Keratinocyte (primary cell): ENCODE measurements around the gene PIM3. TPM values are rescaled to one million over a fixed set of nuclear protein-coding genes. Genes with fewer than 3 reads are reported as not detected.

Source experiments
- DNase-seq: peaks from one replicate; pipeline ENCODE4 v3.0.0-alpha.2; 2011; ENCODE audit warnings: low read depth, missing footprints, low spot score
- FAIRE-seq: peaks from 2 replicates; lab custom pipeline; 2011; peaks lifted over from hg19 to GRCh38; lab: Jason Lieb, UNC
- H2AFZ ChIP-seq: 2 replicates; pipeline ENCODE4 v1.6.0; 2012; ENCODE audit warnings: low read length, control low read depth, inconsistent platforms; ENCODE audit not compliant: control insufficient read depth
- H3K27ac ChIP-seq: 2 replicates; pipeline ENCODE4 v1.5.1; 2011; ENCODE audit warnings: low read length; ENCODE audit not compliant: control insufficient read depth, insufficient read depth
- H3K27me3 ChIP-seq: 3 replicates; pipeline ENCODE4 v1.6.0; 2011; ENCODE audit warnings: low read length; ENCODE audit not compliant: control insufficient read depth, insufficient read depth; ENCODE audit errors: extremely low read depth
- H3K36me3 ChIP-seq, 2 experiments: 2 replicates in 1 of 2; 3 replicates in 1 of 2; pipeline ENCODE4 v1.5.1; 2011; ENCODE audit warnings: low read length in 2 of 2, mild to moderate bottlenecking in 1 of 2; ENCODE audit not compliant: control insufficient read depth in 2 of 2, insufficient read depth in 2 of 2; ENCODE audit errors: extremely low read depth in 1 of 2
- H3K4me1 ChIP-seq: 3 replicates; pipeline ENCODE4 v1.5.1; 2011; ENCODE audit warnings: low read length; ENCODE audit not compliant: control insufficient read depth, insufficient read depth; ENCODE audit errors: extremely low read depth
- H3K4me2 ChIP-seq: 3 replicates; pipeline ENCODE4 v1.6.0; 2011; ENCODE audit warnings: low read depth, low read length; ENCODE audit not compliant: control insufficient read depth, insufficient read depth; ENCODE audit errors: extremely low read depth
- H3K4me3 ChIP-seq, 3 experiments: fragments of 200-600 bp in 1 of 3; sonication (generic) in 1 of 3; 2 replicates in 2 of 3; 3 replicates in 1 of 3; pipeline ENCODE4 v1.5.1; 2011 to 2016; ENCODE audit warnings: low read length in 3 of 3, mild to moderate bottlenecking in 3 of 3, control low read depth in 2 of 3, inconsistent platforms in 1 of 3, low read depth in 1 of 3, mixed read lengths in 1 of 3, mixed run types in 1 of 3, moderate library complexity in 1 of 3; ENCODE audit not compliant: control insufficient read depth in 2 of 3, insufficient read depth in 2 of 3; ENCODE audit errors: extremely low read depth in 1 of 3
- H3K79me2 ChIP-seq: 2 replicates; pipeline ENCODE4 v1.6.0; 2012; ENCODE audit warnings: low read length; ENCODE audit not compliant: control insufficient read depth, insufficient read depth
- H3K9ac ChIP-seq: 3 replicates; pipeline ENCODE4 v1.6.0; 2011; ENCODE audit warnings: low read length; ENCODE audit not compliant: control insufficient read depth, insufficient read depth; ENCODE audit errors: extremely low read depth
- H3K9me1 ChIP-seq: 3 replicates; pipeline ENCODE4 v1.6.0; 2011; ENCODE audit warnings: low read length; ENCODE audit not compliant: control insufficient read depth, insufficient read depth; ENCODE audit errors: extremely low read depth
- H3K9me3 ChIP-seq: 2 replicates; pipeline ENCODE4 v1.5.1; 2012; ENCODE audit warnings: low read depth, low read length; ENCODE audit not compliant: control insufficient read depth
- H4K20me1 ChIP-seq: 3 replicates; pipeline ENCODE4 v1.6.0; 2011; ENCODE audit warnings: low read length; ENCODE audit not compliant: control insufficient read depth, insufficient read depth; ENCODE audit errors: extremely low read depth
- EZH2 ChIP-seq: IDR thresholded peaks from one replicate; pipeline ENCODE4 v1.6.1; 2012; ENCODE audit warnings: inconsistent platforms, mild to moderate bottlenecking, low read length, moderate library complexity
- dilution Hi-C: fragments of 300-500 bp; cut with MboI; formaldehyde crosslinking; loops from one replicate; pipeline ENCODE4 v1.7.0; 2020; ENCODE audit warnings: low sequenced_read_pairs; ENCODE audit not compliant: extremely low pct_ligation_motif_present
- polyA plus RNA-seq, 5 experiments: library from polyadenylated mRNA; depleted of rRNA in 3 of 5; stranded (reverse) in 3 of 5; stranded (forward) in 1 of 5; unstranded in 1 of 5; fragments of >200 nt; gene quantifications; 1 replicate in 1 of 5; 2 replicates in 3 of 5; 3 replicates in 1 of 5; pipeline versions ENCODE4 v1.2.1 to v1.2.3, GENCODE V29; 2011 to 2012; ENCODE audit warnings: missing spikeins in 2 of 5, low read depth in 1 of 5, low replicate concordance in 1 of 5
- TF ChIP-seq, protein P1 (sequence below), 3 experiments: IDR thresholded peaks in 1 of 3; conservative IDR thresholded peaks in 1 of 3; optimal IDR thresholded peaks in 1 of 3; 2 replicates in 2 of 3; 3 replicates in 1 of 3; pipeline versions ENCODE3 to v1.5.1; 2011; ENCODE audit warnings: low read length in 3 of 3, mild to moderate bottlenecking in 3 of 3, moderate library complexity in 2 of 3, control low read depth in 1 of 3, inconsistent platforms in 1 of 3; ENCODE audit not compliant: insufficient read depth in 2 of 3; ENCODE audit errors: extremely low read depth in 1 of 3

PIM3 gene
- polyA plus RNA-seq, 1 donor (not counting 4 experiments of a cell fraction or from before 2014, with no cell fraction given): 3.4 TPM

- dilution Hi-C loops: no loop called here
- H3K9me1 ChIP-seq: no peaks in the 10 kb centered on the region
- no peaks in the 10 kb centered on the region for H3K27me3 ChIP-seq
- no peaks in the 10 kb centered on the region for H4K20me1 ChIP-seq
- no peak for DNase-seq
- TF ChIP-seq, protein P1, sequence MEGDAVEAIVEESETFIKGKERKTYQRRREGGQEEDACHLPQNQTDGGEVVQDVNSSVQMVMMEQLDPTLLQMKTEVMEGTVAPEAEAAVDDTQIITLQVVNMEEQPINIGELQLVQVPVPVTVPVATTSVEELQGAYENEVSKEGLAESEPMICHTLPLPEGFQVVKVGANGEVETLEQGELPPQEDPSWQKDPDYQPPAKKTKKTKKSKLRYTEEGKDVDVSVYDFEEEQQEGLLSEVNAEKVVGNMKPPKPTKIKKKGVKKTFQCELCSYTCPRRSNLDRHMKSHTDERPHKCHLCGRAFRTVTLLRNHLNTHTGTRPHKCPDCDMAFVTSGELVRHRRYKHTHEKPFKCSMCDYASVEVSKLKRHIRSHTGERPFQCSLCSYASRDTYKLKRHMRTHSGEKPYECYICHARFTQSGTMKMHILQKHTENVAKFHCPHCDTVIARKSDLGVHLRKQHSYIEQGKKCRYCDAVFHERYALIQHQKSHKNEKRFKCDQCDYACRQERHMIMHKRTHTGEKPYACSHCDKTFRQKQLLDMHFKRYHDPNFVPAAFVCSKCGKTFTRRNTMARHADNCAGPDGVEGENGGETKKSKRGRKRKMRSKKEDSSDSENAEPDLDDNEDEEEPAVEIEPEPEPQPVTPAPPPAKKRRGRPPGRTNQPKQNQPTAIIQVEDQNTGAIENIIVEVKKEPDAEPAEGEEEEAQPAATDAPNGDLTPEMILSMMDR (optimal IDR thresholded peaks at IDR 0.05 in 1 of 3, IDR thresholded peaks at IDR 0.05 in 1 of 3, conservative IDR thresholded peaks at IDR 0.05 in 1 of 3; ENCODE audit: extremely low read depth in 1 of 3, insufficient read depth in 2 of 3, low read length in 3 of 3): no peak
- TF ChIP-seq EZH2: no peak
- no peak overlapping the region for H2AFZ ChIP-seq
- no peak overlapping the region for H3K27ac ChIP-seq
- FAIRE-seq: no peak
- no peaks in the 10 kb centered on the region for H3K9me3 ChIP-seq
- H3K4me3 ChIP-seq: no peak overlapping the region
- peaks cover 2% of the 10 kb centered on the region for H3K4me1 ChIP-seq
- H3K36me3 ChIP-seq: peaks cover 13 to 27% of the 10 kb centered on the region in 2 experiments
- H3K79me2 ChIP-seq: peaks cover 1% of the 10 kb centered on the region
- H3K4me2 ChIP-seq: no peak overlapping the region
- no peak overlapping the region for H3K9ac ChIP-seq
Observed at GRCh38 chr22:49924113-49924833, 36.3 kb upstream of the PIM3 start.

DNA sequence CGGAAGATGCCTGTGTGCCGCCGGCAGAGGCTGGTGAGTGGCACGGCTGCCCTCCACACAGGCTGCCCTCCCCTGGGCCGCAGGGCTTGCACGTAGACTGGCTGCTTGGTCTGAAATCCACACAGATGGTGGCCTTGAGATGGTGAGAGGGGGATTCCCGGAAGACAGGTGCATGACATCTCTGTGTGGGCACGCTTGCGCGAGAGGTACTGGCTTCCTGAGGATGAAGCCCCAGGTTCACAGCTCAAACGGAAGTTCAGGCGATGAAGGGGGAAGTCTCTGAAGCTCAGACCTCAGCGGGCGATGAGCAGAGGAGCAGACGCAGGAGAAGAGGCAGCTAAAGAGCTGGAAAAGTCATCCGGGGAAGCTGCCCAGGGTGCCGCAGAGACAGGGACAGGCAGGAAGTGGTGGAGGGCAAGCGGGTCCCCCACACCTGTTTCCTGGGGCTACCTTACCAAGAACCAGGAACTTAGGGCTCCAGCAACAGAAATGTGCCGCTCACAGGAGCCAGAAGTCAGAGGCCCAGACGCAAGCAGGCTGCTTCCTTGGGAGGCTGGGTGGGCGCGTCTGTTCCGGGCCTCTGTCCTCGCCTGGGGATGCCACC lies 34.9 kb upstream of the PIM3 start:
- Histone ChIP-seq H3K4me1 (peaks cover 2% of the 10 kb centered on the region), H3K4me3 (no peak overlapping the region), H3K79me2 (no peaks in the 10 kb centered on the region), H3K9me3 (no peaks in the 10 kb centered on the region), H3K36me3 (peaks cover 9 to 23% of the 10 kb centered on the region in 2 experiments), H3K27ac (no peak overlapping the region), H2AFZ (no peak overlapping the region), H3K4me2 (no peak overlapping the region), H3K9ac (no peak overlapping the region), H3K27me3 (peaks cover 8% of the 10 kb centered on the region), H3K9me1 (no peaks in the 10 kb centered on the region), H4K20me1 (no peaks in the 10 kb centered on the region)
- DNase-seq: no peak
- no peak for TF ChIP-seq EZH2
- TF ChIP-seq, protein P1 (optimal IDR thresholded peaks at IDR 0.05 in 1 of 3, IDR thresholded peaks at IDR 0.05 in 1 of 3, conservative IDR thresholded peaks at IDR 0.05 in 1 of 3; ENCODE audit: extremely low read depth in 1 of 3, insufficient read depth in 2 of 3, low read length in 3 of 3): no peak
- dilution Hi-C loops: no loop called here
- no peak for FAIRE-seq
